Loucy (cell line): ENCODE data around the gene CLCN7.

Experiments used
- CTCF ChIP-seq: fragments of 200-600 bp; sonication (generic); conservative IDR thresholded peaks from 2 replicates; pipeline ENCODE4 v1.5.1; 2014; ENCODE audit warnings: mild to moderate bottlenecking, antibody characterized with exemption, low read length
- EZH2phosphoT487 ChIP-seq: fragments of 200-600 bp; IDR thresholded peaks from 2 replicates; pipeline ENCODE4 v1.6.1; 2018; ENCODE audit warnings: antibody characterized with exemption, mild to moderate bottlenecking, moderate library complexity, borderline replicate concordance

DNA sequence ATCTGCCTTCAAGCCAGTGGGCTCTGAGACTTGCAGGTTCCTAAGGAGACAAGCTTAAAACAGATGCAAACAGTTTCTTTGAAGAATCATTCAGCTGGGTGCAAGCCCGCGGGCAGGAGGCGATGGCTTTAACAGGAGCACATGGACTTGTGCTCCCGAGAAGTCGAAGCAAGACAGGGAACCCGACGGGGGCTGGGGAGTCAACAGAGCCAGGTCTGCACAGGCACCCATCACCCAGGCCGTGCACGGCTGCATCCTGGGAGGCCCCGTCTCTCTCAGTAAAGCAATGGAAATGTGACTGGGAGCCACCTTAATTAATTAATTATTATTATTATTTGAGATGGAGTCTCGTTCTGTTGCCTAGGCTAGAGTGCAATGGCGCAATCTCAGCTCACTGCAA is 14.2 kb upstream of the CLCN7 start:
- no peak for TF ChIP-seq CTCF
- TF ChIP-seq EZH2phosphoT487, result no peak
